Neural crest cell (in vitro differentiated cells): Measurements from ENCODE around the gene MBD3. TPM values are rescaled to one million over a fixed set of nuclear protein-coding genes. Genes with fewer than 3 reads are reported as not detected.
"Not testable (repeated sequence)": the region's sequence is repeated elsewhere in the genome, so short reads cannot be mapped to it uniquely, and the experiment has no call there.

Experiments used
- DNase-seq: peaks from one replicate; pipeline ENCODE4 v3.0.0; 2021; ENCODE audit warnings: low read depth, mixed read lengths, low spot score
- H3K27ac Mint-ChIP-seq: one replicate; pipeline ENCODE4 v1.8.0; 2021; ENCODE audit warnings: mild to moderate bottlenecking, mixed read lengths; ENCODE audit not compliant: unreplicated experiment
- H3K27me3 Mint-ChIP-seq: 2 replicates; pipeline ENCODE4 v1.8.0; 2021; ENCODE audit warnings: low read depth, mild to moderate bottlenecking, mixed read lengths
- H3K36me3 Mint-ChIP-seq: 2 replicates; pipeline ENCODE4 v1.8.0; 2021; ENCODE audit warnings: low read depth, mild to moderate bottlenecking, mixed read lengths
- H3K4me1 Mint-ChIP-seq: 2 replicates; pipeline ENCODE4 v1.8.0; 2021; ENCODE audit warnings: mixed read lengths
- H3K4me3 Mint-ChIP-seq: one replicate; pipeline ENCODE4 v1.8.0; 2021; ENCODE audit warnings: mild to moderate bottlenecking, mixed read lengths
- H3K9me3 Mint-ChIP-seq: 2 replicates; pipeline ENCODE4 v1.8.0; 2021; ENCODE audit warnings: mixed read lengths
- total RNA-seq: library from RNA; stranded (reverse); gene quantifications from 2 replicates; pipeline ENCODE4 v1.2.1, GENCODE V29; 2021
- TF ChIP-seq, protein P1 (sequence below): fragments of 200-600 bp; sonication (generic); conservative IDR thresholded peaks from 2 replicates; pipeline ENCODE4 v1.5.0; 2021; ENCODE audit warnings: antibody characterized with exemption, mild to moderate bottlenecking

MBD3 gene
- total RNA-seq, 1 donor from 2014 or later = 168 TPM

- Mint-ChIP-seq H3K9me3 (no peaks in the 10 kb centered on the region), H3K36me3 (peaks cover 6% of the 10 kb centered on the region), H3K4me1 (peaks cover 4% of the 10 kb centered on the region), H3K27ac (no peak overlapping the region), H3K4me3 (no peak overlapping the region), H3K27me3 (peaks cover 8% of the 10 kb centered on the region)
- TF ChIP-seq, protein P1, sequence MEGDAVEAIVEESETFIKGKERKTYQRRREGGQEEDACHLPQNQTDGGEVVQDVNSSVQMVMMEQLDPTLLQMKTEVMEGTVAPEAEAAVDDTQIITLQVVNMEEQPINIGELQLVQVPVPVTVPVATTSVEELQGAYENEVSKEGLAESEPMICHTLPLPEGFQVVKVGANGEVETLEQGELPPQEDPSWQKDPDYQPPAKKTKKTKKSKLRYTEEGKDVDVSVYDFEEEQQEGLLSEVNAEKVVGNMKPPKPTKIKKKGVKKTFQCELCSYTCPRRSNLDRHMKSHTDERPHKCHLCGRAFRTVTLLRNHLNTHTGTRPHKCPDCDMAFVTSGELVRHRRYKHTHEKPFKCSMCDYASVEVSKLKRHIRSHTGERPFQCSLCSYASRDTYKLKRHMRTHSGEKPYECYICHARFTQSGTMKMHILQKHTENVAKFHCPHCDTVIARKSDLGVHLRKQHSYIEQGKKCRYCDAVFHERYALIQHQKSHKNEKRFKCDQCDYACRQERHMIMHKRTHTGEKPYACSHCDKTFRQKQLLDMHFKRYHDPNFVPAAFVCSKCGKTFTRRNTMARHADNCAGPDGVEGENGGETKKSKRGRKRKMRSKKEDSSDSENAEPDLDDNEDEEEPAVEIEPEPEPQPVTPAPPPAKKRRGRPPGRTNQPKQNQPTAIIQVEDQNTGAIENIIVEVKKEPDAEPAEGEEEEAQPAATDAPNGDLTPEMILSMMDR = no peak
- DNase-seq = no peak
Measured at GRCh38 chr19:1553415-1553814, 39.2 kb downstream of the MBD3 start.

GRCh38 chr19:1551068-1552040 lies 41.3 kb downstream of the MBD3 start:
- Mint-ChIP-seq H3K36me3 (peaks cover 4% of the 10 kb centered on the region), H3K4me3 (peak overlapping the region; percentile 39), H3K27me3 (peaks cover 10% of the 10 kb centered on the region), H3K27ac (no peak overlapping the region), H3K9me3 (no peaks in the 10 kb centered on the region), H3K4me1 (no peaks in the 10 kb centered on the region)
- no peak for DNase-seq
- TF ChIP-seq, protein P1 = no peak

DNA sequence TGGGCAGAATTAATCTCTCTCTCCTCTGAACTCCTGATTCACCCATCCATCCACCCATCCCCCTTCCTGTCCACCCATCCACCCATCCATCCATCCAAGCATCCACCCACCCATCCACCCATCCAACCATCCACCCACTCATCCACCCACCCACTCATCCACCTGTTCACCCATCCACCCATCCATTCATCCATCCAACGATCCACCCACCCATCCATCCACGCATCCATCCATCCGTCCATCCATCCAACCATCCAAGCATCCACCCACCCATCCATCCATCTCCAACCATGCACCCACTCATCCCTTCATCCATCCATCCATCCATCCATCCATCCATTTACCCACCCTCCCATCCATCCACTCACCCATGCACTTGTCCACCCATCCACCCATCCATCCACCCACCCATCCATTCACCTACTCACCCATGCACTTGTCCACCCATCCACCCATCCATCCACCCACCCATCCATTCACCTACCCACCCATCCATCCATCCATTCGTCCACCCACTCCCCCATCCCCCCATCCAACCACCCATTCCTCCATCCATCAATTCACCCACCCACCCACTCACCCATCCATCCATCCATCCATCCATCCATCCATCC lies 43.2 kb downstream of the MBD3 start:
- Mint-ChIP-seq H3K4me1 (no peaks in the 10 kb centered on the region), H3K27me3 (peaks cover 20% of the 10 kb centered on the region), H3K27ac (no peak overlapping the region), H3K9me3 (no peaks in the 10 kb centered on the region), H3K4me3 (no peak overlapping the region), H3K36me3 (peaks cover 4% of the 10 kb centered on the region)
- TF ChIP-seq, protein P1 = no peak
- DNase-seq = no peak

DNA sequence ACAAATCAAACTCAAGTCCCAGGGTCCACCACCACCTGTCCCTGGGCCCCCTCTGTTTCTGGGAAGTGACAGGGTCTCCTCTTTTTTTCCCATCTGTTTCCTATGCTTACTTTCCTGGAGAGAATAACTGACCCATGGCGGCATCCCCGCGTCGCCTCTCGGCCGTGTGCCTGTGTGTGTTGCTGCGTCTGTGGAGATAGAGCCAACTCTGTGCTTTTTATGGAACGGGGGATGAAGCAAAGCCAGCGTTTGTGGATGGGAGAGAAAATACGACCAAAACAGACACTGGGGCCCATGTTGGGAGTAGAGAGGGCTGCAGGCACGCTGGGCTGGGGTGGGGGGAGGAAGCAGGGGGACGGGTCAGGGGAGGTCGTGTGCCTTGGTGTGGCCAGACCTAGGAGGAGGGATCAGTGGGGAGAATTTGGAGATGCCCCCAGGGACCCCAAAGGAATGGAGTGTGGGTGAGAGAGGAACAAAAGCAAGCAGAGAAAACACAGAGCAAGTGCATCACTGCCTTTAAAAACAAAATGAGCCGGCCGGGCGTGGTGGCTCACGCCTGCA lies 52.2 kb downstream of the MBD3 start:
- H3K27me3 Mint-ChIP-seq = peaks cover 22% of the 10 kb centered on the region
- no peaks in the 10 kb centered on the region for H3K36me3 Mint-ChIP-seq
- no peak overlapping the region for H3K27ac Mint-ChIP-seq
- TF ChIP-seq, protein P1 = no peak
- no peaks in the 10 kb centered on the region for H3K9me3 Mint-ChIP-seq
- H3K4me3 Mint-ChIP-seq = no peak overlapping the region
- no peak for DNase-seq
- H3K4me1 Mint-ChIP-seq = no peaks in the 10 kb centered on the region

GRCh38 chr19:1539749-1540148 lies 52.9 kb downstream of the MBD3 start:
- peaks cover 21% of the 10 kb centered on the region for H3K27me3 Mint-ChIP-seq
- H3K27ac Mint-ChIP-seq, DNase-seq, H3K36me3 Mint-ChIP-seq, H3K9me3 Mint-ChIP-seq, H3K4me3 Mint-ChIP-seq, H3K4me1 Mint-ChIP-seq: not testable (repeated sequence)

GRCh38 chr19:1538978-1539377 lies 53.7 kb downstream of the MBD3 start:
- Mint-ChIP-seq H3K27ac (no peak overlapping the region), H3K9me3 (no peaks in the 10 kb centered on the region), H3K4me3 (no peak overlapping the region), H3K4me1 (no peaks in the 10 kb centered on the region), H3K27me3 (peaks cover 18% of the 10 kb centered on the region), H3K36me3 (no peaks in the 10 kb centered on the region)
- TF ChIP-seq, protein P1 = no peak
- no peak for DNase-seq

DNA sequence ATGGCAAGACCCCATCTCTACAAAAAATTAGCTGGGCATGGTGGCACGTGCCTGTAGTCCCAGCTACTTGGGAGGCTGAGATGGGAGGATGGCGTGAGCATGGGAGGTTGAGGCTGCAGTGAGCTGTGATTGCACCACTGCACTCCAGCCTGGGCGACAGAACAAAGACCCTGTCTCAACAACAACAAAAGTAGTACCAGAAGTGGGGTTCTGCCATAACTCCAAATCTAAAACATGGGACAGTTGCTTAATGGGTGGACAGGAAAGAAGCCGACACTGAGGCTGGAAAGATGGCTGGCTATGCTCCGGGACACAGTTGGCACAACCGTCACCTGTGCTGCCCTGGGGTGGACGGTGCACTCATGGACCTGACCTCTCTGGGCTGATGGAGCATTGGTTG lies 57.0 kb downstream of the MBD3 start:
- not testable (repeated sequence) for H3K4me3 Mint-ChIP-seq, H3K9me3 Mint-ChIP-seq, H3K27me3 Mint-ChIP-seq, H3K36me3 Mint-ChIP-seq, H3K4me1 Mint-ChIP-seq, H3K27ac Mint-ChIP-seq, DNase-seq
